ENCODE measurements around the gene TIE1.

Gene TIE1

GRCh38 chr1:43293896-43294760, 6.7 kb upstream of the TIE1 start:
- DNase-seq = no peak

GRCh38 chr1:43294761-43295160, 6.0 kb upstream of the TIE1 start:
- DNase-seq = no peak

GRCh38 chr1:43296207-43296606, 4.6 kb upstream of the TIE1 start:
- DNase-seq = no peak

- no peak for DNase-seq
Observed at GRCh38 chr1:43298055-43298454, 2.7 kb upstream of the TIE1 start.

- no peak for DNase-seq
Observed at GRCh38 chr1:43299101-43299500, 1.7 kb upstream of the TIE1 start.

GRCh38 chr1:43302201-43302600, 1.4 kb downstream of the TIE1 start:
- DNase-seq = no peak

- DNase-seq = no peak
Observed at GRCh38 chr1:43302721-43303470, 2.1 kb downstream of the TIE1 start.

GRCh38 chr1:43303471-43304313, 2.9 kb downstream of the TIE1 start:
- DNase-seq = no peak

DNA sequence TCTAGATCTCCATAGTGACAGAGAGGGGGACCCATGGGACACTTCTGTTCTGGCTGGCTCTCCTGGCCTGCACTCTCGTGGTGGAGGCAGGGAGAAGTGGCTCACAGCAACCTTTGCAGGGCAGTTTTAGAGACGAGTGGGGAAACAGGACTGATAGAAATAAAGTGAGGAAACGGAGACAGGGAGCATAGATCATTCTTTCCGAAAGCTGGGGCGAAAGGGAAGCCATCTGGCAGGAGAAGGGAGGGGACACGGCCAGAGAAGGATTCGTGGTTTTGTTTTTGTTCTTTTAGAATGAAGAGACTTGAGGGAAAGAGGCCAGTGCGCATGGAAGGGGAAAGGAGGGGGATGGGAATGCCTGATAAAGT, 3.5 kb downstream of the TIE1 start:
- no peak for DNase-seq

DNA sequence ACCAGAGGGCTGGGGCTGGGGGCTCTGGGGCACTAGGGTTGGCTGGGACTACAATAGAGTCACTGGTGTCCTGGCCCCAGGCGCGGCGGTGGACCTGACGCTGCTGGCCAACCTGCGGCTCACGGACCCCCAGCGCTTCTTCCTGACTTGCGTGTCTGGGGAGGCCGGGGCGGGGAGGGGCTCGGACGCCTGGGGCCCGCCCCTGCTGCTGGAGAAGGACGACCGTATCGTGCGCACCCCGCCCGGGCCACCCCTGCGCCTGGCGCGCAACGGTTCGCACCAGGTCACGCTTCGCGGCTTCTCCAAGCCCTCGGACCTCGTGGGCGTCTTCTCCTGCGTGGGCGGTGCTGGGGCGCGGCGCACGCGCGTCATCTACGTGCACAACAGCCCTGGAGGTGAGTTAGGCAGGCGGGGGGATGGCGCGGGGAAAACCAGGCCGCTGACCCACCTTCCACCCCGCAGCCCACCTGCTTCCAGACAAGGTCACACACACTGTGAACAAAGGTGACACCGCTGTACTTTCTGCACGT, 4.1 kb downstream of the TIE1 start:
- DNase-seq = no peak

DNA sequence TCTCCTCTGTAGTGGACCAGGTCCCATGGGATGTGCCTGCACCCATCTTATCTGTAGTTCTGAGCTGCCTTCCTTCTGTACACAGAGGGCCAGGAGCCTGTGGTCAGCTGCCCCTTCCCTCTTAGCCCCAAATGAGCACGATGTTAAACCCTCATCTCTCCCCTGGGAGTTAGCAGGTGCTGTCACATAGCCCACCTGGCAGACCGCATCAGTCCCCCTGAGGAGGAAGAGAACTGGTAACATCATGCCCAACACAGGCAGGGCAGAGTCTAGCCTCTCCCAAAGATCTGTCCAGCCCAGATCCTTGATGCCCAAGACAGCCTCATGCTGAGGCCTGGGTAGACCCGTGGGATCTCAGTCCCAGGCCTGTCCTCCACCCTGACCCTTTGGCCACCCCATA, 4.7 kb downstream of the TIE1 start:
- DNase-seq = no peak

DNA sequence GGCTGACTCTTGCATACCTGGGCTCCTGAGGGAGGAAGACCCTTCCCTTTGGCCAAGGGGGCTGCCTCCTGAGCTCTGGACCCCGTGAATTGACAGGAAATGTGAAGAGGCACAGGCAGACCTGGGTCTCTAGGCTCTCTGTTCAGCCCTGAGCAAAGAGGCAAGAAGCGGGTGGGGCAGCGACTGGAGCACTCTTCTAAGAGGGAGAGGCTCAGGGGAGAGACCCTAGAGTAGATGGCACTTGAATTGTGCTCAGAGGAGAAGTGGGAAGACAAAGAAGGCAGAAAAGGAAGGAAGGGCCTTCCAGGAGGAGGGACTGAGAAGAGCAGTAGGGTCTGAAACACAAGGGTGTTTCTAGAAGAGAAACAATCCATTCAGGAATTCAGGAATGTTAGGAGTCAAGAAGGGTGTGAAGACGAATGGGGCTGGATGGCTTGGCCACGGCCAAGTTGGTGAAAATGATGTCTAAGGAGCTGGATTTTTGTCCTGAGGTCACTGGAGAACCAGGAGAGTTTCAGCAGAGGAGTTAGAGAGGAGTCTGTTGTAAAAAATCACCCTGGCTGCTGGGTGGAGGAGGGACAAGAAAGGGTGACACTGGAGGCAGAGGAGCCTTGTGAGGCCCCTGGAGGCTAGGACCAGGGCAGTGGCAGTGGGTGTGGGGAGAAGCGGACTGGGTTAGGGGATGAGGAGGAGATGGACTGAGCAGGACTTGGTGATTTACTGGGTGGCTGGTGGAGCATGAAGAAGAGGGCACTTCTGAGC, 5.3 kb downstream of the TIE1 start:
- no peak for DNase-seq

DNA sequence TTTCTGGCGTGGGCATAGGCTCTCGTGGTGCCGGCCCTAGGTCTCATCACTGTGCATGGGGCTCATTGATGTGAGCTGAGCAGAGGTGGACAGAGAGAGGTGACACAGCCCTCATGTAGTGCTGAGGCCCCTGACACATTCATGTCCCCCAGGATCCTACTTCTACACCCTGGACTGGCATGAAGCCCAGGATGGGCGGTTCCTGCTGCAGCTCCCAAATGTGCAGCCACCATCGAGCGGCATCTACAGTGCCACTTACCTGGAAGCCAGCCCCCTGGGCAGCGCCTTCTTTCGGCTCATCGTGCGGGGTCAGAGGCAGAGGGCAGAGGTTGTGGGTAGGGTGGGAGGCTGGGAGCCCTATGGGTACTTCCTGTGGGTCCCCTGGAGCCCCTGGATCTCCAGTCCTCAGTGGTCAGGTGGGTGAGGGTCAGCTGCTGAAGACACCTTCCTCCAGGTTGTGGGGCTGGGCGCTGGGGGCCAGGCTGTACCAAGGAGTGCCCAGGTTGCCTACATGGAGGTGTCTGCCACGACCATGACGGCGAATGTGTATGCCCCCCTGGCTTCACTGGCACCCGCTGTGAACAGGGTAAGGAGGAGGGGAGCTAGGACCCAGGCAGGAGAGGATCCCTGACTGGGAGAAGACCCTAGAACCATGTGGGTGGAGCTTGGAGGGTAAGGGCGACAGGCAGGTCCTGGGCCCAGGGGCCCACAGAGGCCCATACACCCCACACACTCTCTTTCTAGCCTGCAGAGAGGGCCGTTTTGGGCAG, 6.1 kb downstream of the TIE1 start:
- DNase-seq = no peak

DNA sequence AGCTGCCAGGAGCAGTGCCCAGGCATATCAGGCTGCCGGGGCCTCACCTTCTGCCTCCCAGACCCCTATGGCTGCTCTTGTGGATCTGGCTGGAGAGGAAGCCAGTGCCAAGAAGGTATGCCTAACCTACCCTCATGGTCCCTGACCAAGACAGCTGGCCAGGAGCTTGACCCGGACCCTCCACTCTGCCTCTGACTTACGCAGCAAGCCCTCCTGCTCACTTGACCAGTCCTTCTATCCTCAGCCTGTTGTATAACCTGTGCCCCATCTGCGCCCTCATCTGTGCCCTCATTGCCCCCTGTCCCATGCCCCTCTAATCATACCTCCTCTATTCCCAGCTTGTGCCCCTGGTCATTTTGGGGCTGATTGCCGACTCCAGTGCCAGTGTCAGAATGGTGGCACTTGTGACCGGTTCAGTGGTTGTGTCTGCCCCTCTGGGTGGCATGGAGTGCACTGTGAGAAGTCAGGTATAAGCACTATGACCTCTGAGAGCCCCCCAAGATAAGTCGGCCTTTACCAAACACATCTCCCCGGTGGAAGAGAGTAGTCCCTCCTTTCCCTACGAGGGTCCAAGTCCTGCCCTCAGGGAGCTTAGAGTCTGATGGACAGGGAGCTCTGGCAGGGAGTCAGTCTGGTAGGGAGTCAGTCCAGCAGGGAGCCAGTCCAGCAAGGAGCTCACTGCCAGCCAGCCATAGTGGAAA, 6.8 kb downstream of the TIE1 start:
- no peak for DNase-seq

- no peak for DNase-seq
Observed at GRCh38 chr1:43308635-43309404, 8.0 kb downstream of the TIE1 start.

DNA sequence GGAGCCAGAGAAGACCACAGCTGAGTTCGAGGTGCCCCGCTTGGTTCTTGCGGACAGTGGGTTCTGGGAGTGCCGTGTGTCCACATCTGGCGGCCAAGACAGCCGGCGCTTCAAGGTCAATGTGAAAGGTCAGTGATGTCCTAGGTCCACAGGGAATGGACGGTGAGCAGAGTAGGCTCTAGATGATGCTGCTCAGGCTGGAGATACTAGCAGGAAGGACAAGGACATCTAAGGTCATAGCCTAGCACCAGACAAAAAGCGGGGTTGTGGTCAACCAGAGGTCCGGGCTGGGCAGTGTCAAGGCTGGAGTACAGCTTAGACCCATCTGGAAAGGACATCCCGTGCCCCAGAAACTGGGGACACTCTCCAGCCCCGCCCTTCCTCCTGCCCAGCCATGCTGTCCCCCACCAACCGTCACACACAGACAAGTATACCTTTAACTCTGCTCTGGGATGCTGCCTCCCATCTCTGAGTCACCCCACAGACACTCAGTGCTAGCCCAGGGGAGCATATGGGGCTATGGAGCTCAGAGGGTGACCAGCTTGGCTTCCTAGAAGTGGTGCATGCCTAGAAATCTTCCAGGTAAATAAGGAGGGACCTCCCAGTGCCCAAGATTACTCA, 8.7 kb downstream of the TIE1 start:
- no peak for DNase-seq

DNA sequence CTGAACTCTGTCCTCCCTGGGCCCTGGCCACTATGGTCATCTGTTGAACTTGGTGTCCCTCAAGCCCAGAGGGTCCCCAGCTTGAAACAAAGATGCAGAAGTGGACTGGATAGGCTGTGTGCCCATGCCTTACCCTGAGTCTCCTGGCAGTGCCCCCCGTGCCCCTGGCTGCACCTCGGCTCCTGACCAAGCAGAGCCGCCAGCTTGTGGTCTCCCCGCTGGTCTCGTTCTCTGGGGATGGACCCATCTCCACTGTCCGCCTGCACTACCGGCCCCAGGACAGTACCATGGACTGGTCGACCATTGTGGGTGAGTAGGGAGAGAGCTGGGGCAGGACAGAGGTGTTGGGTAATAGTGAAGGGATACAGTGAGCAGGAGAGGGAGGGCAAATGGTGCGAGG, 10.7 kb downstream of the TIE1 start:
- no peak for DNase-seq

GRCh38 chr1:43312212-43312623, 11.4 kb downstream of the TIE1 start:
- DNase-seq = no peak

DNA sequence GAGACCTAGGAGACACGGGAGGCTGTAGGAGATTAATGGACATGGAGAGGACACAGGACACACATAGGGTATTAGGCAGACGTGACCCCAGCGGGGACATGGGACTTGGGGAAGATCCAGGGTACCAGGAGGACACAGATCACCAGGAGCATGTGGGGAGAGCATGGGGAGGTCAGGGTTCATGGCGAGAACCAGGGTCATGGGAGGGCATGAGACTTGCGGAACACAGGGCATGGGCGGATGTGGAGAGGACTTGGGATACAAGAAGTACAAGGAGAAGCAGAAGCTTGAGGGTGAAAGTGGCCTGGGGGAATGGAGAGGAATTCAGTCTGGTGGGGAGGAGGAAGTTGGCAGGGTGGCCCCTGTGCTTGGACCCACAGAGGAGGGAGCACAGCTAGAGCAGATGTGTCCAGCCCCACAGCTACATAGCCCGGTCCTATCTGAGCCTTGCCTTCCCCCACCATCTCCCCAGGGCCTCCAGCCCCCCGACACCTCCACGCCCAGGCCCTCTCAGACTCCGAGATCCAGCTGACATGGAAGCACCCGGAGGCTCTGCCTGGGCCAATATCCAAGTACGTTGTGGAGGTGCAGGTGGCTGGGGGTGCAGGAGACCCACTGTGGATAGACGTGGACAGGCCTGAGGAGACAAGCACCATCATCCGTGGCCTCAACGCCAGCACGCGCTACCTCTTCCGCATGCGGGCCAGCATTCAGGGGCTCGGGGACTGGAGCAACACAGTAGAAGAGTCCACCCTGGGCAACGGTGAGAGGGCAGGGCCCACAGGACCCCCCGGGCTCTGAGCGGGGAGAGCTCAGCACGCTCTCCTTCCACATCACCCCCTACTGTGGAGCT, 12.1 kb downstream of the TIE1 start:
- no peak for DNase-seq

Data from NCI-H1930 (cell line).